Astrocyte of the cerebellum (primary cell): ENCODE measurements around the gene NEURL1.

Experiments used
- DNase-seq: peaks from one replicate; pipeline ENCODE4 v3.0.0-alpha.2; 2011; ENCODE audit warnings: low read depth
- H3K4me3 ChIP-seq: 2 replicates; pipeline ENCODE4 v1.5.1; 2011; ENCODE audit warnings: mild to moderate bottlenecking, low read depth, low read length, moderate library complexity
- in situ Hi-C: cut with HindIII; loops from 2 replicates; pipeline ENCODE4 v1.10.0; 2017; ENCODE audit warnings: low sequenced_read_pairs
- TF ChIP-seq, protein P1 (sequence below): IDR thresholded peaks from 2 replicates; pipeline ENCODE4 v1.5.1; 2012; ENCODE audit warnings: low read length, low read depth, moderate library complexity, mild to moderate bottlenecking; ENCODE audit errors: missing control alignments

NEURL1 gene

DNA sequence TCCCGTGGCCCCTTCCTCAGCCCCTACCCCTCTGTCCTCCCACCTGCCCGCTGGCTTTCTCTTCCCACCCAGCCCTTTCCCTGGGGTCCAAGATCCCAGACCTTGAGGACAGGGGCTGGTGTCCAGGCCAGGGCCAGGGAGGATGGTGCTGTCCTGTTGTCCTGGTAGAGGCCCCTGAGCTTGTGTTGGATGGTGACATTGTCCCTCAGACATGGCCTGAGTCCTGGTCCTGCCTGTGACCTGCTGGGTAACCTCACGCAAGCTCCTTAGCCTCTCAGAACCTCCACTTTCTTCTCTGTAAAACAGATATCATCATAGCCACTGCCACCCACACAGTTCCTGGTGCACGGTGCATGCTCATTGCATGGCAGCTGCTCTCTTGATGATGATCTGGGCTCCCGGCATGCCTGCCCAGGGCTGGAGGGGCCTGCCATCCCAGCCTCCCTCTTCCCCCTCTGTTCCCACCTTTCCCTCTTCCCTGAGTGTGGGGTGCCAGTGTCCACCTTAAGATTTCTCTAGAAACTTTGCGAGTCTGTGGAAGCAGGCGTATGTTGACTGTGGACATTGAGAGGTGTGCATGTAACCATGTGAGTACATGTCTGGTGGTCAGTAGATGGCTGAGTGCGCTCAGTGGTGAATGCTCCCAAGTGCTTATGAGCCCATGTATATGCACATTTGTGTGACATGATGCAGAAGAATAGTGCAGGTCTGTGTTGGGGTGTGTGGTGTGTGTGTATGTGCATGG lies 60.4 kb downstream of the NEURL1 start:
- DNase-seq: no peak
- TF ChIP-seq, protein P1, sequence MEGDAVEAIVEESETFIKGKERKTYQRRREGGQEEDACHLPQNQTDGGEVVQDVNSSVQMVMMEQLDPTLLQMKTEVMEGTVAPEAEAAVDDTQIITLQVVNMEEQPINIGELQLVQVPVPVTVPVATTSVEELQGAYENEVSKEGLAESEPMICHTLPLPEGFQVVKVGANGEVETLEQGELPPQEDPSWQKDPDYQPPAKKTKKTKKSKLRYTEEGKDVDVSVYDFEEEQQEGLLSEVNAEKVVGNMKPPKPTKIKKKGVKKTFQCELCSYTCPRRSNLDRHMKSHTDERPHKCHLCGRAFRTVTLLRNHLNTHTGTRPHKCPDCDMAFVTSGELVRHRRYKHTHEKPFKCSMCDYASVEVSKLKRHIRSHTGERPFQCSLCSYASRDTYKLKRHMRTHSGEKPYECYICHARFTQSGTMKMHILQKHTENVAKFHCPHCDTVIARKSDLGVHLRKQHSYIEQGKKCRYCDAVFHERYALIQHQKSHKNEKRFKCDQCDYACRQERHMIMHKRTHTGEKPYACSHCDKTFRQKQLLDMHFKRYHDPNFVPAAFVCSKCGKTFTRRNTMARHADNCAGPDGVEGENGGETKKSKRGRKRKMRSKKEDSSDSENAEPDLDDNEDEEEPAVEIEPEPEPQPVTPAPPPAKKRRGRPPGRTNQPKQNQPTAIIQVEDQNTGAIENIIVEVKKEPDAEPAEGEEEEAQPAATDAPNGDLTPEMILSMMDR: no peak
- no peak overlapping the region for H3K4me3 ChIP-seq
- in situ Hi-C loops: no loop called here

DNA sequence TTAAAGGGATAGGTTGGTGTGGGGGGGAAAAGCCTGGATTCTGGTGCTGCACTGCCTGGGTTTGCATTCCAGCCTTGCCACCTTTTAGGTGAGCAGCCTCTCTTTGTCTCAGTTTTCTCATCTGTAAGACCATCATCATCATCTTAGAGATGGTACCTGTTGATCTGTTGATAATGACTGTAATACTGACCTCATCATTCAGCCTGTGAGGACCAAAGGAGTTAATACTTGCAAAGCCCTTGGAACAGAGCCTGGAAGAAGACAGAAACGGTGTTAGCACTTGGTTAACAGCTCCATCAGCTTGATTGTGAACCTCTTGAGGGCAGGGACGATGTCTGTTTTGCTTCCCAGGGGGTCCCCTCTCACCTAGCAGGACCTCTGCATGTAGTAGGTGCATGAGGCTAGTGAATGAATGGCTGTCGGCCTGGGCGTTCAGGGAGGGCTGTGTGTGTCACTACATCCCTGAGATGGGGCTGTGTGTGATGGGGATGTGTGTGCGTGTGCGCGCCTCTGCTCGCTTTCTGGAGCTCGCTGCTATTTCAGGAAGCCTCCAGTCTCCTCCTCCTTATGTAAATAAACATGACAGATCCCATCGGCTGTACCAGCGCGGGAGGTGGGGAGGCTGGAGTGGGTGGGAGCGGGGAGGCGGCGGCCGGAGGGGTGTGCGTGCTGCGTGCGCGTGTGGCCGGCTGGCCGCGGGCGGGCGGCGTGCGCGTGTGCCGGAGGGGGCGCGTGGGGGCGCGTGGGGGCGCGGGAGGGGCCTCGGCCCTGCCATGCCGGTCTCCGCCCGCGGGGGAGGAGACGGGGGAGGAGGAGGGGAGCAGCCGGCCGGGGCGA lies 61.2 kb downstream of the NEURL1 start:
- TF ChIP-seq, protein P1: no peak
- in situ Hi-C loops: no loop called here
- no peak for DNase-seq
- peak overlapping the region; percentile 23 for H3K4me3 ChIP-seq

DNA sequence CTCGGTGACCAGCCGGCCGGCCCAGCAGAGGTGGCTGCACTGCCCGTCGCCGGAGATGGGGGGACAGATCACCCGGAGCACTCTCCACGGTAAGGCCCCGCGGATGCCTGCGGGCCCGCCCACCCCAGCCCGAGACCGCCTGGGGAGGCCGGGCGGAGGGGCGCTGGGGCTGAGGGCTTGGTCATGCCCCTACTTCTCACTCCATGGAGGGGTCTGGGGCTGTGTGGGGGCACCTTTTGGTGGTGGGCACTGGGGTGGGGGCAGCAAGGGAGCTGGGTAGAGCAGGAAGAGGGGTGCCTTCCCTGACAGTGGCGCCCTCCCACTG lies 61.8 kb downstream of the NEURL1 start:
- in situ Hi-C loops: no loop called here
- peak overlapping the region; percentile 23 for H3K4me3 ChIP-seq
- TF ChIP-seq, protein P1: no peak

GRCh38 chr10:103555712-103556111 lies 62.2 kb downstream of the NEURL1 start:
- DNase-seq: no peak
- TF ChIP-seq, protein P1: no peak
- in situ Hi-C loops: no loop called here
- H3K4me3 ChIP-seq: no peak overlapping the region

More for the DNA sequence above, 61.8 kb downstream of the NEURL1 start:
- DNase-seq: no peak

DNA sequence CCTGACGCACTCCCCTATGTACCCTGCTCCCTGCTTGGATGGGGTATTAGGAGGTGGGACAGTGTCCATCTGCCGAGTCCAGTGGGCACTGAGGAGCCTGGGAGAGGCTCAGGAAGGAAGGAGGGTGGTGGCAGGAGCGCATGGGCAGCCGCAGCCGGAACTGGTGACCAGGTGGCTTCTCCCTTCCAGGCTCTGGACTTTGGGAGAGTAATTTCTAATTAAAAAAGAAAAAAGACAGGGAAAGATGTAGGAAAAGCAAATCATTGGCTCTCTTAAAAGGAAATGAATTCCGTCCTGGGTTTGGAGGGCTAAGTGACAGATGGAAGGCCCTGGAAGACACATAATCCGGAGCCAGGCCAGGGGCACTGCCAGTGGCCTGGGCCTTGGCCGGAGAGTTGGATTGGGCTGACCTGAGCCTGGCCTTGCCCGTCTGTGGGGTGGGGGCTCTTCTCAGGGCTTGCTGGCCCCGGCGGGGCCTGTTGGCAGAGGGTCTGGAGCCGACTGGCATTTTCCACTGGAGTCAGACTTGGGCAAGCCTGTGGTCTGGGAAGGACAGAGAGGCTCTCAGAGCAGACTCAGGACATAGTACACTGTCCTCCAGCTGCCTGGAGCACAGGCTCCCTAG lies 63.0 kb downstream of the NEURL1 start:
- TF ChIP-seq, protein P1: no peak
- DNase-seq: no peak
- in situ Hi-C loops: no loop called here
- H3K4me3 ChIP-seq: no peak overlapping the region

DNA sequence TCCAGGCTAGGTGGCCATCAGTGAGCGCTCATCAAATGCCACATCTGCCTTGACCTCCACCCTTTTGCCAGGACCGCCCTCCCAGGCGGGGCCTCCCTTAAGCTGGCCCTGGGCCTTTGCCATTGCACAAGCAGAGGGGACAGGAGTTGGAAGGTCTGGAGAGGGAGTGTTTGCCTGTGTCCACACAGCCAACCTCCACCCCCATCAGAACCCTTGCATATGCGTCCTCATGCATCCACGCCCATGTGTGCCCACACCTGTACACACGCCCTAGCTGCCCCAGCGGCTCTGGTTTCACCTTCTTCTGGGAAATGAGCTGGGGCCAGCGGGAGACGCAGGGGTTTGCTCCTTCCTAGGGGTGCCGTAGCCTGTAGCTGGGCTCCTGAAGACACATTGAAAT lies 64.0 kb downstream of the NEURL1 start:
- H3K4me3 ChIP-seq: no peak overlapping the region
- in situ Hi-C loops: no loop called here
- TF ChIP-seq, protein P1: no peak
- no peak for DNase-seq
